ENCODE measurements around the gene AATF. TPM values are rescaled to one million over a fixed set of nuclear protein-coding genes. Genes with fewer than 3 reads are reported as not detected.

The AATF gene
- total RNA-seq, 4 donors from 2014 or later: 26.4 to 54.8 (median 32.4) TPM

- ATAC-seq (ENCODE audit: low FRiP score) (no peak), DNase-seq (ENCODE audit: low spot score) (no peak)
- TF ChIP-seq CTCF (IDR thresholded peaks at IDR 0.05): no peak
Observed at GRCh38 chr17:37025847-37026530, 77.2 kb downstream of the AATF start.

- ATAC-seq (ENCODE audit: low FRiP score): no peak
- no peak for DNase-seq (ENCODE audit: low spot score)
- no peak for TF ChIP-seq CTCF (IDR thresholded peaks at IDR 0.05)
Observed at GRCh38 chr17:37026531-37026869, 77.7 kb downstream of the AATF start.

- no peak for ATAC-seq (ENCODE audit: low FRiP score)
- TF ChIP-seq CTCF (IDR thresholded peaks at IDR 0.05): no peak
- no peak for DNase-seq (ENCODE audit: low spot score)
Observed at GRCh38 chr17:37028040-37028439, 79.3 kb downstream of the AATF start.

- DNase-seq (ENCODE audit: low spot score) (no peak), ATAC-seq (ENCODE audit: low FRiP score) (no peak)
- TF ChIP-seq CTCF (IDR thresholded peaks at IDR 0.05): no peak
Observed at GRCh38 chr17:37031493-37032083, 82.8 kb downstream of the AATF start.

- TF ChIP-seq CTCF (IDR thresholded peaks at IDR 0.05): no peak
- ATAC-seq (ENCODE audit: low FRiP score) (no peak), DNase-seq (ENCODE audit: low spot score) (no peak)
Observed at GRCh38 chr17:37037590-37038155, 88.9 kb downstream of the AATF start.

GRCh38 chr17:37039269-37039668 is 90.5 kb downstream of the AATF start:
- no peak for TF ChIP-seq CTCF (IDR thresholded peaks at IDR 0.05)
- ATAC-seq (ENCODE audit: low FRiP score) (no peak), DNase-seq (ENCODE audit: low spot score) (no peak)

GRCh38 chr17:37041932-37042331 is 93.2 kb downstream of the AATF start:
- DNase-seq (ENCODE audit: low spot score): no peak
- ATAC-seq (ENCODE audit: low FRiP score): no peak
- TF ChIP-seq CTCF (IDR thresholded peaks at IDR 0.05): no peak

Measured in omental fat pad (tissue), 4 donors.